Astrocyte (in vitro differentiated cells and primary cell): ENCODE measurements around the gene FAM20B.

Source experiments
- CTCF ChIP-seq: IDR thresholded peaks from 2 replicates; pipeline ENCODE4 v1.5.1; 2011; ENCODE audit warnings: low read depth, mild to moderate bottlenecking, inconsistent platforms, low read length, moderate library complexity; ENCODE audit not compliant: insufficient read depth
- EZH2 ChIP-seq: IDR thresholded peaks from 2 replicates; pipeline ENCODE4 v1.6.1; 2012; ENCODE audit warnings: mild to moderate bottlenecking, low read length, inconsistent platforms; ENCODE audit not compliant: insufficient read depth

- TF ChIP-seq EZH2 (no peak), CTCF (no peak)
Measured at GRCh38 chr1:179115181-179115580, 89.5 kb downstream of the FAM20B start.
